HepG2 (cell line): ENCODE data around the gene SLC11A1.

Source experiments
- PRDM15 ChIP-seq: sonication (generic); formaldehyde crosslinking; IDR thresholded peaks from 2 replicates; pipeline ENCODE4 v1.4.0; 2020; ENCODE audit warnings: missing genetic modification reagents
- ZBTB1 ChIP-seq: sonication (generic); formaldehyde crosslinking; IDR thresholded peaks from 2 replicates; pipeline ENCODE4 v1.4.0; 2020; ENCODE audit warnings: missing genetic modification reagents, borderline replicate concordance
- ZFP82 ChIP-seq: sonication (generic); formaldehyde crosslinking; IDR thresholded peaks from 2 replicates; pipeline ENCODE4 v1.5.1; 2020; ENCODE audit warnings: mild to moderate bottlenecking, missing genetic modification reagents, borderline replicate concordance
- ZFP90 ChIP-seq: sonication (generic); formaldehyde crosslinking; IDR thresholded peaks from 2 replicates; pipeline ENCODE4 v1.8.0; 2022; ENCODE audit warnings: missing genetic modification reagents, mild to moderate bottlenecking, inconsistent platforms, borderline replicate concordance
- ZNF513 ChIP-seq: sonication (generic); formaldehyde crosslinking; conservative IDR thresholded peaks from 2 replicates; pipeline ENCODE4 v1.5.0; 2020; ENCODE audit warnings: missing genetic modification reagents
- ZNF792 ChIP-seq: IDR thresholded peaks from 2 replicates; pipeline ENCODE4 v1.6.1; 2016
- TF ChIP-seq, protein P1 (sequence below): sonication (generic); formaldehyde crosslinking; IDR thresholded peaks from 2 replicates; pipeline ENCODE4 v1.4.0; 2020; ENCODE audit warnings: missing genetic modification reagents, borderline replicate concordance

GRCh38 chr2:218378053-218378452 is 4.0 kb upstream of the SLC11A1 start:
- TF ChIP-seq ZBTB1 (CRISPR knock-in tag) = no peak
- TF ChIP-seq, protein P1, sequence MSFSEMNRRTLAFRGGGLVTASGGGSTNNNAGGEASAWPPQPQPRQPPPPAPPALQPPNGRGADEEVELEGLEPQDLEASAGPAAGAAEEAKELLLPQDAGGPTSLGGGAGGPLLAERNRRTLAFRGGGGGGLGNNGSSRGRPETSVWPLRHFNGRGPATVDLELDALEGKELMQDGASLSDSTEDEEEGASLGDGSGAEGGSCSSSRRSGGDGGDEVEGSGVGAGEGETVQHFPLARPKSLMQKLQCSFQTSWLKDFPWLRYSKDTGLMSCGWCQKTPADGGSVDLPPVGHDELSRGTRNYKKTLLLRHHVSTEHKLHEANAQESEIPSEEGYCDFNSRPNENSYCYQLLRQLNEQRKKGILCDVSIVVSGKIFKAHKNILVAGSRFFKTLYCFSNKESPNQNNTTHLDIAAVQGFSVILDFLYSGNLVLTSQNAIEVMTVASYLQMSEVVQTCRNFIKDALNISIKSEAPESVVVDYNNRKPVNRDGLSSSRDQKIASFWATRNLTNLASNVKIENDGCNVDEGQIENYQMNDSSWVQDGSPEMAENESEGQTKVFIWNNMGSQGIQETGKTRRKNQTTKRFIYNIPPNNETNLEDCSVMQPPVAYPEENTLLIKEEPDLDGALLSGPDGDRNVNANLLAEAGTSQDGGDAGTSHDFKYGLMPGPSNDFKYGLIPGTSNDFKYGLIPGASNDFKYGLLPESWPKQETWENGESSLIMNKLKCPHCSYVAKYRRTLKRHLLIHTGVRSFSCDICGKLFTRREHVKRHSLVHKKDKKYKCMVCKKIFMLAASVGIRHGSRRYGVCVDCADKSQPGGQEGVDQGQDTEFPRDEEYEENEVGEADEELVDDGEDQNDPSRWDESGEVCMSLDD (CRISPR knock-in tag) = no peak
- TF ChIP-seq ZFP82 (CRISPR knock-in tag) = no peak
- TF ChIP-seq ZFP90 (CRISPR knock-in tag) = no peak
- TF ChIP-seq PRDM15 (CRISPR knock-in tag) = no peak
- TF ChIP-seq ZNF513 = no peak
- no peak for TF ChIP-seq ZNF792
